Trophoblast cell (in vitro differentiated cells and primary cell): ENCODE measurements around the gene S100A9. TPM values are rescaled to one million over a fixed set of nuclear protein-coding genes. Genes with fewer than 3 reads are reported as not detected.

Source experiments
- DNase-seq, 2 donors: peaks; one replicate each; pipeline ENCODE4 v3.0.0-alpha.2; 2016
- H2AFZ ChIP-seq: 2 replicates; pipeline ENCODE4 v1.6.1; 2013; ENCODE audit warnings: low read length, moderate library complexity, mild to moderate bottlenecking; ENCODE audit not compliant: insufficient read depth, poor library complexity
- H2AK5ac ChIP-seq: 2 replicates; pipeline ENCODE4 v1.6.1; 2013; ENCODE audit warnings: mild to moderate bottlenecking, low read length
- H2BK120ac ChIP-seq: 2 replicates; pipeline ENCODE4 v1.6.1; 2013; ENCODE audit warnings: low read length, mild to moderate bottlenecking, moderate library complexity; ENCODE audit not compliant: insufficient read depth, poor library complexity
- H2BK12ac ChIP-seq: 2 replicates; pipeline ENCODE4 v1.6.1; 2013; ENCODE audit warnings: mild to moderate bottlenecking, low read length, moderate library complexity
- H2BK5ac ChIP-seq: 2 replicates; pipeline ENCODE4 v1.6.1; 2013; ENCODE audit warnings: low read length, low read depth, moderate library complexity, mild to moderate bottlenecking; ENCODE audit not compliant: poor library complexity
- H3K14ac ChIP-seq: 2 replicates; pipeline ENCODE4 v1.6.1; 2013; ENCODE audit warnings: mild to moderate bottlenecking, low read length
- H3K18ac ChIP-seq: 2 replicates; pipeline ENCODE4 v1.6.1; 2013; ENCODE audit warnings: mild to moderate bottlenecking, low read length
- H3K23ac ChIP-seq: 2 replicates; pipeline ENCODE4 v1.6.1; 2013; ENCODE audit warnings: low read length
- H3K27ac ChIP-seq: 2 replicates; pipeline ENCODE4 v1.5.1; 2013; ENCODE audit warnings: low read depth, mild to moderate bottlenecking, inconsistent platforms, low read length, moderate library complexity
- H3K27me3 ChIP-seq: 2 replicates; pipeline ENCODE4 v1.6.1; 2013; ENCODE audit warnings: inconsistent platforms, mild to moderate bottlenecking, low read length, moderate library complexity; ENCODE audit not compliant: insufficient read depth
- H3K36me3 ChIP-seq, 2 experiments: 1 replicate in 1 of 2; 2 replicates in 1 of 2; pipeline ENCODE4 v1.6.1; 2013; ENCODE audit warnings: low read length in 2 of 2, mild to moderate bottlenecking in 2 of 2, moderate library complexity in 1 of 2; ENCODE audit not compliant: insufficient read depth in 2 of 2, control insufficient read depth in 1 of 2
- H3K4ac ChIP-seq: 2 replicates; pipeline ENCODE4 v1.6.1; 2013; ENCODE audit warnings: low read depth, mild to moderate bottlenecking, low read length, moderate library complexity
- H3K4me1 ChIP-seq, 2 experiments: 1 replicate in 1 of 2; 2 replicates in 1 of 2; pipeline ENCODE4 v1.6.1; 2013; ENCODE audit warnings: low read length in 2 of 2, mild to moderate bottlenecking in 2 of 2, moderate library complexity in 1 of 2; ENCODE audit not compliant: insufficient read depth in 2 of 2, control insufficient read depth in 1 of 2
- H3K4me2 ChIP-seq: 2 replicates; pipeline ENCODE4 v1.6.1; 2013; ENCODE audit warnings: inconsistent platforms, mild to moderate bottlenecking, low read length, moderate library complexity
- H3K4me3 ChIP-seq: 2 replicates; pipeline ENCODE4 v1.5.1; 2013; ENCODE audit warnings: mild to moderate bottlenecking, low read depth, low read length, inconsistent platforms
- H3K79me1 ChIP-seq: one replicate; pipeline ENCODE4 v1.6.1; 2013; ENCODE audit warnings: low read length
- H3K79me2 ChIP-seq: 2 replicates; pipeline ENCODE4 v1.6.1; 2013; ENCODE audit warnings: low read length, mild to moderate bottlenecking; ENCODE audit not compliant: control insufficient read depth, insufficient read depth, poor library complexity
- H3K9ac ChIP-seq: 2 replicates; pipeline ENCODE4 v1.6.1; 2013; ENCODE audit warnings: mild to moderate bottlenecking, low read length
- H3K9me3 ChIP-seq: 2 replicates; pipeline ENCODE4 v1.6.1; 2013; ENCODE audit warnings: low read depth, mild to moderate bottlenecking, control low read depth, inconsistent platforms, low read length; ENCODE audit not compliant: insufficient read depth
- H4K12ac ChIP-seq: 2 replicates; pipeline ENCODE4 v1.6.1; 2013; ENCODE audit warnings: low read depth, mild to moderate bottlenecking, low read length, moderate library complexity
- H4K8ac ChIP-seq: 2 replicates; pipeline ENCODE4 v1.6.1; 2013; ENCODE audit warnings: low read depth, mild to moderate bottlenecking, low read length, moderate library complexity
- H4K91ac ChIP-seq: one replicate; pipeline ENCODE4 v1.6.1; 2013; ENCODE audit warnings: low read depth, mild to moderate bottlenecking, low read length, moderate library complexity
- WGBS: extraction: QIAGEN DNeasy Blood & Tissue Kit; methylation state at CpG from one replicate; pipeline ENCODE4 v1.1.7; 2013; ENCODE audit warnings: missing lambda C conversion rate; ENCODE audit not compliant: insufficient read length, insufficient coverage; ENCODE audit errors: extremely low coverage; 5-methylcytosine and 5-hydroxymethylcytosine counted together
- polyA plus RNA-seq: library from polyadenylated mRNA; stranded (reverse); fragments of 200-250 nt; gene quantifications from 2 replicates; pipeline ENCODE4 v1.2.3, GENCODE V29; 2013

Gene S100A9
- 1.0 and 1.1 TPM in 2 replicates for polyA plus RNA-seq

DNA sequence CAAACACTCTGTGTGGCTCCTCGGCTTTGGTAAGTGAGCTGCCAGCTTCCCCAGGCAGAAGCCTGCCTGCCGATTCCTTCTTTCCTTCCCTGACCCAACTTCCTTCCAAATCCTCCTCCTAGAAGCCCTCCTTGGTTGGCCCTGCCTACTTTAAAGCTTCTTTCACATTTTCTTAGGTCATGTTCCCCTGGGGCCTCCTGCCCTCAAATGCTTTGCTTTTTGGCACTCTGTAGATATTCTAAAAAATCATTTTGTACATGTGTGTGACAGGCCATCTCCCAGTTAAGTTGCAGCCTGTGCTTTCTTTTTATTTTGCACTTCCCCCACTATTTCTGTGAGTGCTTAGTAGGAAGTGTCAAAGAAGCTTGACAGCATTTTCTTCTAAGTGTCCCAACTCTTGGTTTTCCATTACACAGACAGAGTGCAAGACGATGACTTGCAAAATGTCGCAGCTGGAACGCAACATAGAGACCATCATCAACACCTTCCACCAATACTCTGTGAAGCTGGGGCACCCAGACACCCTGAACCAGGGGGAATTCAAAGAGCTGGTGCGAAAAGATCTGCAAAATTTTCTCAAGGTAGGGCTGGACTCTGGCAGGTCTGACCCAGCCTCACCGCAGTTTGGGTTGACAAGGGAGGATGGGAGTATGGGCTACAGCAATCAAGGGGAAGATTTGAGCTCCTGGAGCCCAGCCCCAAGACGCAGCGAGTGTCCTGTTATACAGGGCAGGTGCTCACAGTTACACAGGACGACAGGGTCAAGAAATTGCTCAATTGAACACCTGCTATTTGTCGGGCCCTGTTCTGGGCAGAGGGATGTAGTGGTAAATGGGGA, at the start of gene S100A9:
Gene S100A9 (plus strand): TSS at position 2 of the 838 bp plus-strand sequence. CDS start 430 bp downstream, at position 432.
- no peak within 1 kb of the TSS for H3K4ac ChIP-seq
- peak within 1 kb of the TSS; percentile 2 for H2BK12ac ChIP-seq
- no peak within 1 kb of the TSS for H4K8ac ChIP-seq
- no peak within 1 kb of the TSS for H3K4me2 ChIP-seq
- no peaks in the 10 kb centered on the region for H3K79me2 ChIP-seq
- peaks cover 5 to 7% of the 10 kb centered on the region in 2 experiments for H3K4me1 ChIP-seq
- no peak within 1 kb of the TSS for H3K27ac ChIP-seq
- no peak within 1 kb of the TSS for H3K23ac ChIP-seq
- H3K4me3 ChIP-seq: no peak within 1 kb of the TSS
- WGBS: no CpG with 5 or more reads among the region's 11 CpGs
- no peak within 1 kb of the TSS for H3K9ac ChIP-seq
- H3K9me3 ChIP-seq: no peaks in the 10 kb centered on the region
- no peak within 1 kb of the TSS for H2BK5ac ChIP-seq
- no peak within 1 kb of the TSS for H2AK5ac ChIP-seq
- H3K18ac ChIP-seq: no peak within 1 kb of the TSS
- peak within 1 kb of the TSS; percentile 10 for H4K91ac ChIP-seq
- DNase-seq: no peak
- no peak within 1 kb of the TSS for H4K12ac ChIP-seq
- H2AFZ ChIP-seq: no peak within 1 kb of the TSS
- no peaks in the 10 kb centered on the region for H3K79me1 ChIP-seq
- H3K27me3 ChIP-seq: no peaks in the 10 kb centered on the region
- H3K14ac ChIP-seq: no peak within 1 kb of the TSS
- no peaks in the 10 kb centered on the region for H3K36me3 ChIP-seq
- H2BK120ac ChIP-seq: no peak within 1 kb of the TSS

DNA sequence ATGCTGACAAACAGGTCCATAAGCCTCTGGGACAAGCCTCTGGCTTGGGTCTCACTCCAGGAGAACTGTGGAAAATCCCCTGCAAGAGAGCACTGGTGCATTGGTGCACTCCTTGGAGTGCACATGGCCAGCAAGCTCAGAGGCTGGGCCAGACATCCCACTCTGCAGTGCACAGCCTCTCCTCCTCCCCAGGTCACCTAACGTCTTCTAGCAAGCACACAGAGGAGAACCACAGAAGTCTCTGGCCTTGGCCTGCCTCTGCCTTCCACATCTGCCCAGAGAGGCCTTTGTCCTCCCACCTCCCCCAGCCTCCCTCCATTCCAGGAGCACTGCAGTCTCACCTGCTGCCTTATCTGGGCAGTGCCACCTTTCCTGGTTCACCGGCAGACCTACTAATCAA, 49.1 kb upstream of the S100A9 start:
- H3K14ac ChIP-seq: no peak overlapping the region
- DNase-seq: no peak
- H2BK120ac ChIP-seq: no peak overlapping the region
- no peak overlapping the region for H3K4me2 ChIP-seq
- no peak overlapping the region for H2AFZ ChIP-seq
- H3K79me1 ChIP-seq: no peaks in the 10 kb centered on the region
- H3K9ac ChIP-seq: no peak overlapping the region
- H3K79me2 ChIP-seq: no peaks in the 10 kb centered on the region
- no peak overlapping the region for H2BK12ac ChIP-seq
- H4K12ac ChIP-seq: no peak overlapping the region
- no peak overlapping the region for H4K91ac ChIP-seq
- no peak overlapping the region for H3K4me3 ChIP-seq
- H2AK5ac ChIP-seq: no peak overlapping the region
- no peak overlapping the region for H3K27ac ChIP-seq
- H4K8ac ChIP-seq: no peak overlapping the region
- H3K9me3 ChIP-seq: no peaks in the 10 kb centered on the region
- no peak overlapping the region for H3K4ac ChIP-seq
- no peaks in the 10 kb centered on the region for H3K4me1 ChIP-seq
- H3K23ac ChIP-seq: no peak overlapping the region
- H3K27me3 ChIP-seq: no peaks in the 10 kb centered on the region
- WGBS: no CpG with 5 or more reads among the region's 2 CpGs
- no peaks in the 10 kb centered on the region for H3K36me3 ChIP-seq
- no peak overlapping the region for H2BK5ac ChIP-seq
- no peak overlapping the region for H3K18ac ChIP-seq

DNA sequence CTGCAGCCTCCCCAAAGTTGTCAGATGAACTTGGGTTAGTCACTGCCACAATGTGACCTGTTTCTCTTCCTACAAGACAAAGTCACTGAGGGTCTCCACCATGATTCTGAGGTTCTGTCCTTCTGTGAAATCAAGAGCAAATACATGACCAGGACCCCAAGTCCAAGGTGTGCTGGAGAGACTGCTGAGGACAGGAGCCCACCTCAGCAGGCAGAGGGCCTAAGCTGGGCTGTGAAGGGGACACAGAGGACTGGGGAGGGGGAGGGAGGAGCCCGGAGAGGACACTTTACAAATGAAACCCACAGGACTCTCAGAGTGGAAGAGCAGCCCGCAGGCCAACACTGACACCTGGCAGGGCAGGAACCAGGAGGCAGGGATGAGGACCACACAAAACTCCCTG, 48.2 kb upstream of the S100A9 start:
- H3K4me2 ChIP-seq: no peak overlapping the region
- no peaks in the 10 kb centered on the region for H3K79me2 ChIP-seq
- no peak overlapping the region for H3K14ac ChIP-seq
- H4K12ac ChIP-seq: no peak overlapping the region
- no peak overlapping the region for H3K18ac ChIP-seq
- H3K4me1 ChIP-seq: no peaks in the 10 kb centered on the region
- no peak overlapping the region for H2BK5ac ChIP-seq
- H2BK12ac ChIP-seq: no peak overlapping the region
- WGBS: no CpG with 5 or more reads among the region's 2 CpGs
- no peak overlapping the region for H3K4me3 ChIP-seq
- DNase-seq: no peak
- no peak overlapping the region for H4K8ac ChIP-seq
- H2BK120ac ChIP-seq: no peak overlapping the region
- no peak overlapping the region for H3K23ac ChIP-seq
- H3K27ac ChIP-seq: no peak overlapping the region
- H2AK5ac ChIP-seq: no peak overlapping the region
- no peak overlapping the region for H3K9ac ChIP-seq
- H3K9me3 ChIP-seq: no peaks in the 10 kb centered on the region
- H3K27me3 ChIP-seq: no peaks in the 10 kb centered on the region
- H2AFZ ChIP-seq: no peak overlapping the region
- no peaks in the 10 kb centered on the region for H3K79me1 ChIP-seq
- no peak overlapping the region for H4K91ac ChIP-seq
- H3K36me3 ChIP-seq: no peaks in the 10 kb centered on the region
- no peak overlapping the region for H3K4ac ChIP-seq

DNA sequence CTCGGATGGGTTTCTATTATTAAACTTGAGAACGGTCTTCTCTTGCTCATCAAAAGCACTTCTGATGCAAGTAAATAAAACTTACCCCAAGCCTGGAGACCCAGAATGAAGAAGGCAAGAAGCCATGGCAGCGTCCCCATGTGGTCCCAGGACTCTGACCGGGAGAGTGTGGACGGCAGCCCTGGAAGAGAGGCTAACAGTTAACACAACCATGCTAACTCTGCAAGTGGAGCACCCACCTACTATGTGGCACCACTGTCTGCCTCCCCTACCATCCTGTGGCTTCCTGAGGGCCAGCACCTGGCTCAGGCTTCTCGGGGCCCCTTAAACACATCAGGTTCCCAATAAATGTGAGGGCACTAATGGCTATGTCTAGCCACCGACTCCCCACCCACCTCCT, 47.1 kb upstream of the S100A9 start:
- no peak for DNase-seq
- no peaks in the 10 kb centered on the region for H3K36me3 ChIP-seq
- no CpG with 5 or more reads among the region's 7 CpGs for WGBS
- no peaks in the 10 kb centered on the region for H3K9me3 ChIP-seq
- H2AFZ ChIP-seq: no peak overlapping the region
- H3K23ac ChIP-seq: no peak overlapping the region
- H3K4me1 ChIP-seq: no peaks in the 10 kb centered on the region
- no peak overlapping the region for H4K91ac ChIP-seq
- no peak overlapping the region for H2BK120ac ChIP-seq
- H2AK5ac ChIP-seq: no peak overlapping the region
- H3K27ac ChIP-seq: no peak overlapping the region
- no peak overlapping the region for H4K8ac ChIP-seq
- no peak overlapping the region for H2BK12ac ChIP-seq
- no peak overlapping the region for H4K12ac ChIP-seq
- no peak overlapping the region for H3K4me3 ChIP-seq
- no peak overlapping the region for H3K4me2 ChIP-seq
- H3K9ac ChIP-seq: no peak overlapping the region
- no peaks in the 10 kb centered on the region for H3K27me3 ChIP-seq
- H3K79me2 ChIP-seq: no peaks in the 10 kb centered on the region
- H2BK5ac ChIP-seq: no peak overlapping the region
- no peak overlapping the region for H3K14ac ChIP-seq
- no peak overlapping the region for H3K4ac ChIP-seq
- H3K18ac ChIP-seq: no peak overlapping the region
- no peaks in the 10 kb centered on the region for H3K79me1 ChIP-seq
